Activated CD8-positive, alpha-beta memory T cell treated with anti-CD3 and anti-CD28 coated beads, Interleukin-2, amount 50 U/mL, for 1 hour (primary cell): ENCODE data around the gene EXOG.

ENCODE experiments used
- DNase-seq: peaks from one replicate; pipeline ENCODE4 v3.0.0-alpha.2; 2020; ENCODE audit errors: extremely low read depth

Gene EXOG

DNA sequence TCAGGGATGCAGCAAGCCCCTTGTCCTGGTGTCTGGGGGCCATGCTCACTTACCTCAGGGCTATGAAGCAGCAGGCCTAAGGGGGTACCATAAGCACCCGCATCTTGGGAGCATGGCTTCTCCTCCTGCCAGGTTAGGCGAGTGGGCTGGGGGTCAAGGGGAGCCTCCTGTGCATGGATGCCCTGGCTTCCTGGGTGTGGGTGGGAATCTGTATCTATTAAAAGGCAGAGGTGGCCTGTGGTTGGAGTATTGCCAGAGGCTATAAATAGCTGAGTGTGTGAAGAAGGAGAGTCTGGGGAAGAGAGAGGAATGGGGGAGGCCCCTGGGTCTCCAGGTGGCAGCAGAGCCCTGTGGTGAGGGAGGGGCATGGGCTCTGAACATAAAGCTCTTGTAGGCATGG lies 22.9 kb upstream of the EXOG start:
- DNase-seq: no peak

DNA sequence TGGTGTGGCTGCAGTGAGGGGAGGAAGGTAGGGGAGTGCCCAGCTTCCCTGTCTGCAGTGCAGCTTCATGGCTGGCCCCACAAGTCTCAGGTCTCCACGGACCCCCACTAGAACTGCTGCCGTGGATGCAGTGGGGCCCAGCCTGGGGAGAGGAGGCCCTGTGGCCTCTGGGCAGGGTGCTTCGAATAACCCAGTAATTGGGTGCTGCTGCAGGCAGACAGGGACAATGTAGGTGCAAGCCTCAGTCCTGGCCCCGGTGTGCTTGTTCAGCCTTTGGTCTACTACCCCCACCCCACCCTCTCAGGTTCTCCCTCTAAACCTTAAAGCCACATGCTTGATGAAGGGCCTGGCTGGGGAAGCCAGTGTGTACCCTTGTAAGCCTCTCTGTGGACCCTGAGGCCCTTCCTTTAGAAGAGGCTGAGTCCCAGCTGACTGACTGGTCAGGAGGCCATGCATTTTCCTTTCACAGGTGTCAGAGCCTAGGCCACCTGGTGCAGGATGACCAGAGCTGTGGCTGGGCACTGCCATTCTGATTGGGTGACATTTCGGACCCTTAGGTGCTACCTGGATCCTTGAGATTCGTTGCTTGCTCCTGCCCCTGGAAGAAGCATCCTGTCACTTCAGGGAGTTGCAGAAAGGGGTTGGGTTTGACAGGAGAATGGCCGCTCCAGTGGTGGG lies 21.1 kb upstream of the EXOG start:
- DNase-seq: no peak

DNA sequence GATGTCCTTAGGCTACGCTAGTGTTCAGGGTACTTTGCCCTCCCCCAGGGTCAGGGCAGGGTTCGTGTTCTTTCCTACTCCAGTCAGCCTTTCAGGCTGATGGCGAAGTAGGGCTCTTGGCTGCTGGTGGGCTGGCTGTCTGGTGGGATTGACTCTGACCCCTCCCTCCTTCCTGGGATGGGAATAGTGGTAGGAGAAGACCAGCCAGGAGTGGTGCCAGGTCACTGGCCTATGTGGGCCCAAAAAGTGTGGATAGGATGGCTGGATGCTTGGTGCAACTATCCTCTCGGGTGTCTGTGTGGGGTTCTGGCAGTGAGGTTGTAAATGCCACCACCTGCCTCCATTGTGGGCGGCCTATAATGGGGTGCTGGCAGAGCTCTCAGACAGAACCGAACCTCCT lies 20.4 kb upstream of the EXOG start:
- DNase-seq: no peak

DNA sequence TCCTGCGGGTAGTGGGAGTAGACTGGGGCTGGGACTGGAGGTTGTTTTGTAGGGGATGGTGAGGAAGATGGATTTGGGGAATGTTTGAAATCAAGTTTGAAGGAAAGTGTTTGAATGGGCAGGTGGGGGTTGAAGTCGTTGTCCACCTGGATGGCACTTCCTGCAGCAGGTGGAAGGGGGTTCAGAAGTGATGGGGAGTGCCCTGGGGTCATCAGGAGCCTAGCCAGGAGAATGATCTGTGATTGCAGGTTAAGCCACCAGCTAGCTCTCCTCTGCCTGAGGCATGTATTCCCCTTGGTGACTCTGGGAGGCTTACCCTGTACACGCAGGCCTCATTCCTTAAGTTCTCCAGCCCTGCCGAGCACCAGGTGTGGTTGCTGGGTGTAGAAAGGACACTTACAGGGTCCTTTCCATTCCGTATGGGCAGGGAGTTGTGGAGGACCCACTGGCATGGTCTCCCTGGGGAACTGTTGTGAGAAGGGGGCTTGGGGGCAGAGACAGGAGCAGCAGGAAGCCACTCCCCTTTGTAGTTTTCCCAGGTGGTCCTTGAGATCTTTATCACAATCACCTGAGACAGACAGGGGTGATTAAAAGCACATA lies 19.9 kb upstream of the EXOG start:
- DNase-seq: no peak

DNA sequence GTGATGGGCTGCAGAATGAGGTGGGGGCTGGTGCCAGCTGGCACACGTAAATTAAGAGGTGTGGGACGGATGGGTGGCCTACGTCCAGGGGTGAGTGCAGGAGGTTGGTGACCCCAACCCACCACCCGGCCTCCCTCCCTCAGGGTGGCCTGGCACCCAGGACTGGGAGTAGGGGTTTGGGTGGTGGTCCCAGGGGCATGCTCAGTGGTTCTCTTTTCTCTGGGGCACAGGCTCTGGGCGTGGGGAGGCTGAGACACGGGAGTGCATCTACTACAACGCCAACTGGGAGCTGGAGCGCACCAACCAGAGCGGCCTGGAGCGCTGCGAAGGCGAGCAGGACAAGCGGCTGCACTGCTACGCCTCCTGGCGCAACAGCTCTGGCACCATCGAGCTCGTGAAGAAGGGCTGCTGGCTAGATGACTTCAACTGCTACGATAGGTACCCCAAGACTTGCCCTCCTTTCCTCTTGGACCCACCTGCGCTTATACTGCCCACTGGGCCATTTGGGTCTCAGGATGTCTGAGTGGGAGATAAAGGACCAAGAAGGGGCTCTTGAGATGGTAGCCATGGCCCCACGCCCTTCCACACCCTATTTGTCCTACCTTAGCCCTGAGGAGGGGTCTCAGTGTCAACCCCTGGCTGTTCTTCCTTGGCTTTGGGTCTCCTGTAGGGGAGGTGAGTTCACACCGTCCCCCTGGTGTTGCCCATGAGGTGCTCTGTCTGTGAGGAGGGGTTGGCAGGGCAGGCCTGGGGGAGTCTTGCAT lies 18.9 kb upstream of the EXOG start:
- no peak for DNase-seq

DNA sequence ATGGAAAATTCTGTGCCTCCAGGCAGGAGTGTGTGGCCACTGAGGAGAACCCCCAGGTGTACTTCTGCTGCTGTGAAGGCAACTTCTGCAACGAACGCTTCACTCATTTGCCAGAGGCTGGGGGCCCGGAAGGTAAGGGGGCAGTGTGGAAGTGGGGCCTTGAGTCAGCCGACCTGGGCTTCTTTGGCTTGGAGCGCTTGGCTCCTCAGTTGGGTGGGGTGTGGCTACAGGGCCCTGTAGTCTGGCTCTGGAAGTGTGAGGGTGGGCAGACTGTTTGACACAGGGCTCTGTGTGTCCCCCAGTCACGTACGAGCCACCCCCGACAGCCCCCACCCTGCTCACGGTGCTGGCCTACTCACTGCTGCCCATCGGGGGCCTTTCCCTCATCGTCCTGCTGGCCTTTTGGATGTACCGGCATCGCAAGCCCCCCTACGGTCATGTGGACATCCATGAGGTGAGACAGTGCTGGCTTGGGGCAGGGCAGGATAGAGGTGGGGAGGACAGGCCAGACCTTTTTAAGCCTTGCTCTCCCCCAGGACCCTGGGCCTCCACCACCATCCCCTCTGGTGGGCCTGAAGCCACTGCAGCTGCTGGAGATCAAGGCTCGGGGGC lies 18.2 kb upstream of the EXOG start:
- DNase-seq: no peak

DNA sequence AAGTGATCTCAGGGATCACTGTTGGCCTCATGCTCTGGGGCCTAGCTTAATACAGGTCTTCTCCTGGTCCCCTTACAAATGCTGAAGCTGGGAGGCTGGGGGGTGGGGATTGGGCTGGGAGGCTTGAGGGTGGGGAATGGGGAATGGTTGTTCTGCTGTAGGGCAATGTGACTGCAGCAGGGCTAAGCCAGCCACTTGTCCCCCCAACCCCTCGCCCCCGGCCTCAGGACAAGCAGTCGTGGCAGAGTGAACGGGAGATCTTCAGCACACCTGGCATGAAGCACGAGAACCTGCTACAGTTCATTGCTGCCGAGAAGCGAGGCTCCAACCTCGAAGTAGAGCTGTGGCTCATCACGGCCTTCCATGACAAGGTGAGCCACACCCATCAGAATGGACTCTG lies 17.2 kb upstream of the EXOG start:
- DNase-seq: no peak

DNA sequence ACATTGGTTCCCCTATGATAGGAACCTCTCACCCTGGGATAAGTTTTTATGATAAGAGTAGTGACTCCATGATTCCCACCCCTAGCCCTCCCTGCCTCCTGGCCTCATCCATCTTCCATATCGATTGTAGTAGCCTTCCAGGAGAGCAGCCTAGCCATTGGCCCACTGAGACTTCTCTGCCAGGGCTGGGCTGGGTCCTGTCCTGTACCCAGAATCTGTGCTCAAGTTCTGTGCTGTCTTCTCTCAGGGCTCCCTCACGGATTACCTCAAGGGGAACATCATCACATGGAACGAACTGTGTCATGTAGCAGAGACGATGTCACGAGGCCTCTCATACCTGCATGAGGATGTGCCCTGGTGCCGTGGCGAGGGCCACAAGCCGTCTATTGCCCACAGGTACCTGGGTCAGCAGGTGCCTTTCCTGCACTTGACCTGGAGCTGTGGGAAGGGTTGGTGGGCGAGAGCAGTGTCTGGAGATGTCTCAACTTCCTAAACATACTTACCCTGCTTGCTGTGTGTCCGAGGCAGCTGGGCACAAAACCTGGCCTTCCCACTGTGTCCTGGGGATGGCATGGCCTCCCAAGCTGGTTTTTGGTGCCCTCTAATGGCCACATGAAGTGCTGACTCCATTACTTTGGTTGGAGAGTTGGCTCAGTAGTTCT lies 16.6 kb upstream of the EXOG start:
- DNase-seq: no peak

DNA sequence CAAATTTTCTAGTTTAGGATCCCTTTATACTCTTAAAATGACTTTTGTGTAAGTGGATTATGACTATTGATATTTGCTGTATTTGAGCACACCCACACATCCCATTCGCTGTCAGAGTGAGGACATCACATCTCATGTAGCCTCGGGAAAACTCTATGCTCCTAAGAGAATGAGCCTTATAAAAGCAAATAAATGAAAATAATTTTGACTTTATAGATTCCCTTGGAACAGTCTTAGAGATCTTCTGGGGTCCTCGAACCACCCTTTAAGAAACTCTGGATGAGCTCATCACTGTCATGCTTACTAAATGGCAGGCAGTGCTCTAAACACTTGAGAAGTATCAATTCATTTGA lies 16.1 kb upstream of the EXOG start:
- DNase-seq: no peak

DNA sequence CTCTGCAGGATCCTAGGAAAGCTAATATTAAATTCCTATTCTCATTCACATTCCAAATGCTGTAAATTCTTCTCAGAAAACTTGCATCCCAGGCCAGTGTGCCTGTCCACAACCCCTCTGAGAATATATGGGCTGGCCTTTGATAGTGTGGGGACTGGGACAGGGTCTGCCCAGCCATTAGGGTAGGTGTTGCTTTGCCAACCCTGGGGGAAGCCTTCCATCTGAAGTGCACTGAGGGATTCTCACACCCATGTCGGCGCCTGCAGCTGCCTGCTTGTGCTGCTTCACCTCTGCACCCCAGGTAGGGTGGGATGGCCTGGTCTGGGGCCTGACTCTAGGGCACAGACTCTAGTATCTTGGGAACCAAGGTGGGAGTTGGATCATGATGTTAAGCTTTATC lies 15.2 kb upstream of the EXOG start:
- no peak for DNase-seq

DNA sequence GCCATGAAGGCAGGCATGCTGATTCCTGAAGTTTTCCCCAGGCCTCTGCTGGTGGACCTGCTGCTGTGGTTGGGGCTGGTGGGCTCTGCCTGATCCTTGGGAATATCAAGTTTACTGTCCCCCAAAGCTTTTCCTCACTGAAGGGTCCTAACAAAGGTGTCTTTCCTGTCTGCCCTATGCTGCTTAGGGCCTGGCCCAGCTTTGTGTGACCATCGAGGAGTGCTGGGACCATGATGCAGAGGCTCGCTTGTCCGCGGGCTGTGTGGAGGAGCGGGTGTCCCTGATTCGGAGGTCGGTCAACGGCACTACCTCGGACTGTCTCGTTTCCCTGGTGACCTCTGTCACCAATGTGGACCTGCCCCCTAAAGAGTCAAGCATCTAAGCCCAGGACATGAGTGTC lies 13.2 kb upstream of the EXOG start:
- no peak for DNase-seq

DNA sequence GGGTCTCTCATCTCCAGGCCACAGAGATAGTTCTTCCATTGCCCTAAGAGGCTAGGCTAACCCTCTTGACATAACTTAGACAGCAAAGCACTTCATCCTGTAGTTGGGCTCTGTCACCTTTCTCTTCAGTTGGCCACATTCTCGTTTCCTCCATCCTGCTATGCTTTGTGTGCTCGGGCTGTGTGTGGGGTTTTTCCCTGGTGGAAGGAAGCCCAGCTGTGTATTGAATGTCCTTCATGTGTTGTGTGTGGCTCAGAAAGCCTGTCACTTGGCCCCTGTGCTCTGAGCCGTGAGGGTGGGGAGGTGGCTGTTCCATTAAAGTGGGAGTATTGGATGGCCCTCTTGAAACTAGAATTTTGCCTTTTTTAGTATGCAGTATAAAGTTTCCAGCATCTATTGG lies 8.8 kb upstream of the EXOG start:
- DNase-seq: no peak

DNA sequence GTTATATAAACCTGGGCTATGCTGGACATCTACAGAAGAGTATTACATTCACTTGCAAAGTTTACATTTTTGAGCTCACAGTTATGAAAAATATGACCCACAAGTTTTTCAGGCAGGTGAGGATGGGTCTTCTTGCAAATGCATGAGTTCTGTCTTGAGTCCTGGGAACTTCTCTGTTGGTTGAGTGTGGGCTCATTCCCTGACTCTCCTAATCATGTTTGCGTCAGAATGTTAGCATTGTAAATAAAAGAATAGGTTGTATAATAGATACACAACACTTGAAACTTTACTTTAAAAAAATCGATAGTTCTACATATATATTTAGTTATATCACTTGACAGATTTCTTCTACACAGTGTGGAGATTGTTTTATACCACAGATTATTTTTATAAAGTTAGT lies 7.2 kb upstream of the EXOG start:
- no peak for DNase-seq

DNA sequence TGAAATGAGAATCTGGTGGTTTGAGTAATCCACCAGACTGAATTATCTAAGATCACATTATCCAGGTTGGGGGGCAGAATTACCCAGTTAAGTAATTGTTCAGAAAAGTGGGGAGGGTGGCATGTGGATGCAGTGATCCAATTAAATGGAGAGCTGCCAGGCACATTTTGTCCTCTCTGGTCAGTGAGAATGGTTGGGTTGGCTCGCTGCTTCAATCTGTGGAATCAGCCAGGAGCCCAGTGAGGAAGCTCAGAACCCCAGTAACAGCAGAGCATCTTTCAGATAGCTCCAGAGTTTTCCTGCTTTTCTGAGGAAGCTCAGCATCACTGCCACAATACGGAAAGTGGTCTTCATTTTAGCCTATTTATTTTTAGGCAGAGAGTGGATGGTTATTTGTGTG lies 6.4 kb upstream of the EXOG start:
- no peak for DNase-seq

DNA sequence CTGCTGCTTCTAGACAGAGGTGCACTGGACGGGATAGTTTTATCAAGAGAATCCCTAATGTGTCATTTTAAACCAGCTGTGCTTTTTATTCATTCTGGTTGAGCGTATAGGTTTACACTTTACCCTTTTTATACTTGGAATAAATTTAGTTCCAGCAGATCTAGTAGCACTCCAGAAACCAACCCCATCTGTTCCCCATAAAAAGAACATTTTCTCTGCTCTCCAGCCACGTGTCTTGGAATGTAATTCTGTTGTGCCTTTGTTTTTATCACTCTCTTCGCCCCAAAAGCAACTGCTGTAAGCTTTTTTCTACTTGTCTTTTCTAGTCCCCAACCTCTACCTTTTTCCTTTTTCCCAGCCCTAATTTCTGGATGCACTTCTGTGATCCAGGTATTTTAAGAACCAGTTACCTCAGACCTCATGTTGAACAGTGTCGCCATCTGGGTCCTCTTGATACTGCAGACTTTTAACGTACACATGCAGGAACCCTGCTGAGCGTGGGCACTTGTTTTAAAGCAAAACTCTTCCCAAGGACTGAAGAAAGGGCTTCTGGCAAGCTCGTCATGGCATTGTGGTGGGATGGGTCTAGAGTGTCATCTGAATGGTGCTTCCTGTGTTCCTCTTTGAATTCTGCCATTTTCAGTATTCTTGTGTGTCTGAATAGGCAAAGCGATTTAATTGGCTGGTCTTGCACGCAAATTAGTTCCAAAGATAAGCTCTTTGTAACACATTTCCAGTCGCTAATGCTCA lies 5.7 kb upstream of the EXOG start:
- no peak for DNase-seq

DNA sequence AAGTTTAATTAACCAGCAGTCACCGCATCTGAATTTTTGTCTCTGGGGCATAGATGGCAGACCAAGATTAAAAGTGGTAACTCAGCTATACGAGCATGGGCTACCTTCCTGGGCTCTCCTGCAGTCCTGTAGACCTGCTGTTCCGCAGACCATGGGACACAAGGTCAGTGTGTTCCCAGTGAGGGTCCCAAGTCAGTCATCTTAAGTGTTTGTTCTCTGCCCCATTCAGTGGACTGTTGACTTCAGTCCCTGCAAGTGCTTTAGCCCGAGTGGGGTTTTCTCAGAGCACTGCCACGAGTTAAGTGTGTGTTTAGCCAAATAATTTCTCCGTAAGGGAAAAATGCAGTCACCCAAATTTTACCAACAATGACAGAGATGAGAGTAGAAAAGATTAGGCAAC lies 4.9 kb upstream of the EXOG start:
- DNase-seq: no peak

DNA sequence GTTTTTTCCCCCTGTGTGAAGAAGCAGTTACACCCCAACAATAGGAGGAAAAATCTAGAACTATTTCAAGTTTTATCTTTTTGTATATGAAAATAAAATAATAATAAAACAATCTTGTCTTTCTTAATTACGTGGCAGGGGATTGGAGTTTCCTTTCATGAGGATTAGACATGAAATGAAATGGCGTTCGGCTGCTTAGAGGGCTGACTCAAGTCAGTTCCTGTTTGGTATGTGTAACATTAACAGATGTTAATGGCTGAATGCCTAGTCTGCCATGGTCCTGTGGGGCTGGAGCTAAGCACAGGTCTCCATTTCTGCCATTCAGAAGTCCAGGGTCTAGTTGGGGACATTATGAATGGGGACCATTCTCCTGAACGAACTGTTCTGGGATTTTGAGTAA lies 3.1 kb upstream of the EXOG start:
- no peak for DNase-seq

DNA sequence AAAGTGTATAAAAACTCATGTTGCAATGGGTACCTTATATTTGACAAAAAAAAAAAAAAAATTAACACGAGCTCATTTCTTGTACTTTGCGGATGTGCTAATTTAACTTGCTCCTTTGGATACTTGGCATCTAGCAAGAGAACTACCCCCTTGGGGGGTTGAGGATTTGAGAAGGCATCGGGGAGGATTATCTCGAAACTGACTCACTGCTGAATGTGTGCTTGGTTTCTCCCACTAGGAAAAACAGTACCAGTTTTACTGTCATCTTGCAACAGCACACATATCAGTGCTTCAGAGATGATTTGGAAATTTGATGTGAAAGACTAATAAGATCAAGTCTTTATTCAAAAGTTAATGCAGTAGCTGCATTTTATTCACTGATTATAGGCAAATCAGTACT lies 891 bp downstream of the EXOG start:
- DNase-seq: no peak

DNA sequence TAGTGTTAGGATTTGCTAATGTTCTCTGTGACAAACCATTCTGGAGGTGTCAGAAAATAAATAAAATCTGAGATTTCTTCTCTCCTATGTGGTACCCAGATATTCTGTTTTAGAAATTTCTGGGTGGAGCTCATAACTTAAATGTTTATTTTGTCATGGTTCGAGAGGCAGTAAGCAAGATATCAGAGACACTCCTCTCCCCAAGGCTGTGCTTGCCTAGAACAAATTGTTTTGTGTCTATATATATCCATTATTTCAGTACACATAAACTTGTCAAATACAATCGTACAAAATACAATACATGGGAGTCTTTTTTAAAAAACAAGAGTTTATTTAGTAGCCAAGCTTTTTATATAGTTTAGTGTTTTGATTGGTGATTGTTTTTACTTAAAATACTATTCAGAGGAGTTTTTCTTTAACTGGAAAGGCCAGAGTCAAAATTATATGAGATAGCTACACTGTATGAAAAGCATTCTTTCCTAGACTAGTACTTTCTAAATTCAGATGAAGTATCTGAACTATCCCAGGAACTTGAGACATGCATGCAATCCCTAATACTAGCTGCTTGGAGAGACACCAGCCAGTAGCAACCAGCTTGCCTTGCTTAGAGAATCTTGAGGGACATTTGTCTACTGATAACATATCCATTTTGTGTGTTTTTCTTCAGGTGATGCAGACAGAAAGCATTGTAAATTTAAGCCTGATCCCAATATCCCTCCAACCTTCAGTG lies 4.7 kb downstream of the EXOG start:
- no peak for DNase-seq

DNA sequence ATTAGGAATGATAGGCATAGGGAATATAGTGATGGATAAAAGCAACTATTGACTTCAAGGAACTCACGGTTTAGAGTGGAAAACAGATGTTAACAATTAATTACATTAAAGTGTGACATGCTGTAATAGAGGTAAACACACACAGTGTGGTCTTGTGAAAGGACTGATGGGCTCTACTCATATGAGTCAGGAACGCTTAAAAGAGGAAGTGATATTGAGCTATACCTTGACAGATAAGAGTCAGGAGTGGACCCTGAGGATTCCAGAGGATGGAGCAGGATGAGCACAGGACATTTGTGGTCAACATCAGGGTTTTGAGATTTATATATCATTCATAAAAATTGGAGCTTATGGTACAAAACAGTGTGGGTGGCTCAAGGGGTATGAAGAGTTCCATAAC lies 11.0 kb downstream of the EXOG start:
- DNase-seq: no peak

DNA sequence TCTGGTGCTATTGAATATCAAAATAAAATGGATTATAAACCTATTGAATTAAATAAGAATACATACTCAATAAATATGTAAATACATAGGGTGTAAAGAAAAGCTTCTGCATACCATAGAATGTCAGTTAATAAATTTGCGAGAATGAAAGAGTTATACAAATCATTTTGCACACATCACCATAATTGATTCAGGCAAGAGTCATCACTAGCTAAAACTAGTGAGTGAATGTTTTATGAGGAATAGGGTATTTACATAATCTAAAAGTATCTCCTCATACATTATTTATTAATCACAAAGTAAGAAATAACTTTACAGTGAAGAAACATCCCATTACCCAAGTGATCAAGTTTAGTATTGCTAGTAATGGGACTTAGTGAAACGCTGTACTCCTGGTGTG lies 13.6 kb downstream of the EXOG start:
- DNase-seq: no peak
